HL-60 (cell line): ENCODE data around the gene HIP1R.

Experiments used
- POLR2AphosphoS5 ChIP-seq: IDR thresholded peaks from 2 replicates; pipeline ENCODE4 v1.6.1; 2012; ENCODE audit warnings: low read depth
- SPI1 ChIP-seq: IDR thresholded peaks from 2 replicates; pipeline ENCODE4 v1.6.1; 2012; ENCODE audit warnings: low read depth, mild to moderate bottlenecking, borderline replicate concordance
- TF ChIP-seq, protein P1 (sequence below): IDR thresholded peaks from one replicate; pipeline ENCODE4 v1.5.1; 2011; ENCODE audit warnings: low read length, control low read depth, inconsistent platforms; ENCODE audit not compliant: insufficient read depth

DNA sequence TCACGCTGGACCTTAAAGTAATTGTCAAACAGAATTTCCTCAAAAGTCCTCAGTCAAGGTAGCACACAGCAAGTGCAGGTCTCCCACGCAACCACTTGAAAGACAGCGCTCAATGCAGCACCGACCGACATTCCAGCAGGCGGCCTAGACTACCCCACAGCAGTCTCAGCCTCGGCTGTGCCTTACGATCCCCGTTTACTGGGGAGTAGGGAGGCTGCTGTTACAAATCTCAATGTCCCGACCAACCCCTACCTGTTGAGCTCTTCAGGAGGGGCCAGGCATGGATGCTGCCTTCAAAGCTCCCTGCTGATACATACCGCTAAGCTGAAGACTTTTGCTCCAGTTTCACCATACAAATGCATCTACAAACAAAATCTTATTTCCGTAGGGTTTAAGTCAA, 38.8 kb downstream of the HIP1R start:
- TF ChIP-seq, protein P1, sequence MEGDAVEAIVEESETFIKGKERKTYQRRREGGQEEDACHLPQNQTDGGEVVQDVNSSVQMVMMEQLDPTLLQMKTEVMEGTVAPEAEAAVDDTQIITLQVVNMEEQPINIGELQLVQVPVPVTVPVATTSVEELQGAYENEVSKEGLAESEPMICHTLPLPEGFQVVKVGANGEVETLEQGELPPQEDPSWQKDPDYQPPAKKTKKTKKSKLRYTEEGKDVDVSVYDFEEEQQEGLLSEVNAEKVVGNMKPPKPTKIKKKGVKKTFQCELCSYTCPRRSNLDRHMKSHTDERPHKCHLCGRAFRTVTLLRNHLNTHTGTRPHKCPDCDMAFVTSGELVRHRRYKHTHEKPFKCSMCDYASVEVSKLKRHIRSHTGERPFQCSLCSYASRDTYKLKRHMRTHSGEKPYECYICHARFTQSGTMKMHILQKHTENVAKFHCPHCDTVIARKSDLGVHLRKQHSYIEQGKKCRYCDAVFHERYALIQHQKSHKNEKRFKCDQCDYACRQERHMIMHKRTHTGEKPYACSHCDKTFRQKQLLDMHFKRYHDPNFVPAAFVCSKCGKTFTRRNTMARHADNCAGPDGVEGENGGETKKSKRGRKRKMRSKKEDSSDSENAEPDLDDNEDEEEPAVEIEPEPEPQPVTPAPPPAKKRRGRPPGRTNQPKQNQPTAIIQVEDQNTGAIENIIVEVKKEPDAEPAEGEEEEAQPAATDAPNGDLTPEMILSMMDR: no peak
- no peak for TF ChIP-seq POLR2AphosphoS5
- no peak for TF ChIP-seq SPI1
